Loucy (cell line): ENCODE data around the gene CCDC61.

Experiments
- H2AFZ ChIP-seq: fragments of 200-600 bp; sonication (generic); 2 replicates; pipeline ENCODE4 v1.6.0; 2016; ENCODE audit warnings: antibody characterized with exemption, mild to moderate bottlenecking, low read length, moderate library complexity
- H3F3A ChIP-seq: fragments of 200-600 bp; 2 replicates; pipeline ENCODE4 v1.6.0; 2016; ENCODE audit warnings: antibody characterized with exemption, low read depth, mild to moderate bottlenecking
- H3K27me3 ChIP-seq: fragments of 200-600 bp; sonication (generic); 2 replicates; pipeline ENCODE4 v1.6.1; 2014; ENCODE audit warnings: low read length, mild to moderate bottlenecking; ENCODE audit not compliant: insufficient read depth, poor library complexity, severe bottlenecking
- H3K36me3 ChIP-seq: fragments of 200-600 bp; sonication (generic); 2 replicates; pipeline ENCODE4 v1.6.1; 2016; ENCODE audit warnings: low read length; ENCODE audit not compliant: insufficient read depth
- H3K4me1 ChIP-seq: fragments of 200-600 bp; sonication (generic); 2 replicates; pipeline ENCODE4 v1.5.1; 2014; ENCODE audit warnings: low read length, mild to moderate bottlenecking; ENCODE audit not compliant: insufficient read depth, poor library complexity, severe bottlenecking
- H3K4me2 ChIP-seq: fragments of 200-600 bp; sonication (generic); 2 replicates; pipeline ENCODE4 v1.6.0; 2014; ENCODE audit warnings: antibody characterized with exemption, low read length, low read depth, mild to moderate bottlenecking; ENCODE audit not compliant: poor library complexity, severe bottlenecking
- H3K4me3 ChIP-seq: fragments of 200-600 bp; sonication (generic); 2 replicates; pipeline ENCODE4 v1.5.1; 2014; ENCODE audit warnings: low read length, mild to moderate bottlenecking, mixed read lengths; ENCODE audit not compliant: poor library complexity, severe bottlenecking
- H3K79me2 ChIP-seq: fragments of 200-600 bp; sonication (generic); 2 replicates; pipeline ENCODE4 v1.6.1; 2014; ENCODE audit warnings: low read length; ENCODE audit not compliant: insufficient read depth
- H3K9ac ChIP-seq: fragments of 200-600 bp; sonication (generic); 2 replicates; pipeline ENCODE4 v1.6.0; 2014; ENCODE audit warnings: mild to moderate bottlenecking, low read depth, low read length, moderate library complexity; ENCODE audit not compliant: poor library complexity, severe bottlenecking
- H3K9me2 ChIP-seq: fragments of 200-600 bp; sonication (generic); replicated peaks from 2 replicates; pipeline ENCODE4 v1.6.1; 2016; ENCODE audit warnings: low read depth, low read length, mixed read lengths
- H3K9me3 ChIP-seq: fragments of 200-600 bp; sonication (generic); 2 replicates; pipeline ENCODE4 v1.6.1; 2014; ENCODE audit warnings: mild to moderate bottlenecking, antibody characterized with exemption, low read length, low read depth; ENCODE audit not compliant: insufficient read depth
- H4K20me1 ChIP-seq: fragments of 200-600 bp; sonication (generic); 2 replicates; pipeline ENCODE4 v1.6.0; 2014; ENCODE audit warnings: antibody characterized with exemption, low read length, mild to moderate bottlenecking; ENCODE audit not compliant: insufficient read depth, poor library complexity, severe bottlenecking
- EZH2phosphoT487 ChIP-seq: fragments of 200-600 bp; IDR thresholded peaks from 2 replicates; pipeline ENCODE4 v1.6.1; 2018; ENCODE audit warnings: antibody characterized with exemption, mild to moderate bottlenecking, moderate library complexity, borderline replicate concordance
- TF ChIP-seq, protein P1 (sequence below): fragments of 200-600 bp; sonication (generic); conservative IDR thresholded peaks from 2 replicates; pipeline ENCODE4 v1.5.1; 2014; ENCODE audit warnings: mild to moderate bottlenecking, antibody characterized with exemption, low read length

CCDC61 gene

DNA sequence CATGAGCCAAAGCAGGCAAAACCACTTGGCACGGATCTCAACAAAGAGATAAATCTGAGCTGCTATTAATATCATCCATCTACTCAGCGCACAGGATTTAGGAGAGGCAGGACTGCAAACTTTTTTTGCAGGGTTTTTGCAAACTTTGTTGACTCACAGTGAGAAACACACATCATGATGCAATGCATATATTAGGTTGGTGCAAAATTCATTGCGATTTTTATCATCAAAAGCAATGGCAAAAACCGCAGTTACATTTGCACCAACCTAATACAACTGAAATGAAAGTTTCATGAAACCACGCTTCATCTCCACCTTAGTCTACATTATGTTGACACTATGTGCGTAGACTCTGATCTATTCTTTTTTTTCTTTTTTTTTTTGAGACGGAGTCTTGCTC, 17.1 kb upstream of the CCDC61 start:
- Histone ChIP-seq H2AFZ (no peak overlapping the region), H3K4me2 (no peak overlapping the region)

DNA sequence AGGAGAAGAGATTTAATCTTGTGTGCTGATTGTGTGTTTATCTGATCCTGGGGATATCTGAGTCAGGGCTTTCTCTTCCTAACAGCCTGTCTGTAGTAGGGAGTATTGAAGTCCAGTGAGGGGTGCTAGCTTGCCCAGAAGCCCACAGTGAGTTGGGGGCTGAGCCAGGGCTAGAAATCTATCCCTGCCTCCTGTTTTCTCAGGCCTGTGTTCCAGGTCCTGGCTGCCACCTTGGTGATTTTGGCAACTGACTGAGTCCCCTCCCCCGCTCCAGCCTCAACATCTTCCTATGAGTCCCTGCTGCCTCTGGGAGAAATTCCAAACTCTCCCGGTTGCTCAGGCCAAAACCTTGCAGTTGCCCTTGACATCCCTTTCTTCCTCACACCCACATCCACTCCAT, 13.9 kb upstream of the CCDC61 start:
- no peak overlapping the region for H2AFZ ChIP-seq

More for the DNA sequence above, 17.1 kb upstream of the CCDC61 start:
- no peaks in the 10 kb centered on the region for H3K9me2 ChIP-seq
- TF ChIP-seq EZH2phosphoT487, result no peak
- TF ChIP-seq, protein P1, sequence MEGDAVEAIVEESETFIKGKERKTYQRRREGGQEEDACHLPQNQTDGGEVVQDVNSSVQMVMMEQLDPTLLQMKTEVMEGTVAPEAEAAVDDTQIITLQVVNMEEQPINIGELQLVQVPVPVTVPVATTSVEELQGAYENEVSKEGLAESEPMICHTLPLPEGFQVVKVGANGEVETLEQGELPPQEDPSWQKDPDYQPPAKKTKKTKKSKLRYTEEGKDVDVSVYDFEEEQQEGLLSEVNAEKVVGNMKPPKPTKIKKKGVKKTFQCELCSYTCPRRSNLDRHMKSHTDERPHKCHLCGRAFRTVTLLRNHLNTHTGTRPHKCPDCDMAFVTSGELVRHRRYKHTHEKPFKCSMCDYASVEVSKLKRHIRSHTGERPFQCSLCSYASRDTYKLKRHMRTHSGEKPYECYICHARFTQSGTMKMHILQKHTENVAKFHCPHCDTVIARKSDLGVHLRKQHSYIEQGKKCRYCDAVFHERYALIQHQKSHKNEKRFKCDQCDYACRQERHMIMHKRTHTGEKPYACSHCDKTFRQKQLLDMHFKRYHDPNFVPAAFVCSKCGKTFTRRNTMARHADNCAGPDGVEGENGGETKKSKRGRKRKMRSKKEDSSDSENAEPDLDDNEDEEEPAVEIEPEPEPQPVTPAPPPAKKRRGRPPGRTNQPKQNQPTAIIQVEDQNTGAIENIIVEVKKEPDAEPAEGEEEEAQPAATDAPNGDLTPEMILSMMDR, result no peak
- H3K27me3 ChIP-seq, result no peaks in the 10 kb centered on the region
- H4K20me1 ChIP-seq, result no peaks in the 10 kb centered on the region
- no peaks in the 10 kb centered on the region for H3K9me3 ChIP-seq
- H3K4me1 ChIP-seq, result no peaks in the 10 kb centered on the region
- H3K79me2 ChIP-seq, result no peaks in the 10 kb centered on the region
- no peaks in the 10 kb centered on the region for H3F3A ChIP-seq
- no peaks in the 10 kb centered on the region for H3K36me3 ChIP-seq
- no peak overlapping the region for H3K4me3 ChIP-seq
- H3K9ac ChIP-seq, result no peak overlapping the region

DNA sequence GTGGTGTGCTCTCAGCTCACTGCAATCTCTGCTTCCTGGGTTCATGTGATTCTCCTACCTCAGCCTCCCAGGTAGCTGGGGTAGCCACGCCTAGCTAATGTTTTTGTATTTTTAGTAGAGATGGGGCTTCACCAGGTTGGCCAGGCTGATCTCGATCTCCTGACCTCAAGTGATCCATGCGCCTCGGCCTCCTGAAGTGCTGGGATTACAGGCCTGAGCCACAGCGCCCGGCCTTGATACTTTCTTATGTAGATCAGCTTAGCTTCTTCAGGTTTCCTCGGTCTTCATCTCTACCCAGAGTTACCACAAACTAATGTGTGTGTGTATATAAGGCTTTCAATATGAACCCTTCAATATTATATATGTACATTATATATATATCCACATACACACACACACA, 9.9 kb upstream of the CCDC61 start:
- no peak for TF ChIP-seq EZH2phosphoT487
- no peaks in the 10 kb centered on the region for H4K20me1 ChIP-seq
- H3F3A ChIP-seq, result no peaks in the 10 kb centered on the region
- no peaks in the 10 kb centered on the region for H3K9me3 ChIP-seq
- H3K79me2 ChIP-seq, result no peaks in the 10 kb centered on the region
- H2AFZ ChIP-seq, result no peak overlapping the region
- no peak overlapping the region for H3K9ac ChIP-seq
- H3K4me3 ChIP-seq, result no peak overlapping the region
- H3K9me2 ChIP-seq, result no peaks in the 10 kb centered on the region
- H3K36me3 ChIP-seq, result no peaks in the 10 kb centered on the region
- no peaks in the 10 kb centered on the region for H3K4me1 ChIP-seq
- H3K27me3 ChIP-seq, result no peaks in the 10 kb centered on the region
- H3K4me2 ChIP-seq, result no peak overlapping the region

More for the DNA sequence above, 13.9 kb upstream of the CCDC61 start:
- H3K9me3 ChIP-seq, result no peaks in the 10 kb centered on the region
- no peaks in the 10 kb centered on the region for H3K4me1 ChIP-seq
- H3K9ac ChIP-seq, result no peak overlapping the region
- H3K27me3 ChIP-seq, result no peaks in the 10 kb centered on the region
- H4K20me1 ChIP-seq, result no peaks in the 10 kb centered on the region
- no peaks in the 10 kb centered on the region for H3K36me3 ChIP-seq
- H3K4me2 ChIP-seq, result no peak overlapping the region
- no peaks in the 10 kb centered on the region for H3F3A ChIP-seq
- no peak for TF ChIP-seq EZH2phosphoT487
- TF ChIP-seq, protein P1, result no peak
- H3K4me3 ChIP-seq, result no peak overlapping the region
- no peaks in the 10 kb centered on the region for H3K9me2 ChIP-seq
- no peaks in the 10 kb centered on the region for H3K79me2 ChIP-seq

DNA sequence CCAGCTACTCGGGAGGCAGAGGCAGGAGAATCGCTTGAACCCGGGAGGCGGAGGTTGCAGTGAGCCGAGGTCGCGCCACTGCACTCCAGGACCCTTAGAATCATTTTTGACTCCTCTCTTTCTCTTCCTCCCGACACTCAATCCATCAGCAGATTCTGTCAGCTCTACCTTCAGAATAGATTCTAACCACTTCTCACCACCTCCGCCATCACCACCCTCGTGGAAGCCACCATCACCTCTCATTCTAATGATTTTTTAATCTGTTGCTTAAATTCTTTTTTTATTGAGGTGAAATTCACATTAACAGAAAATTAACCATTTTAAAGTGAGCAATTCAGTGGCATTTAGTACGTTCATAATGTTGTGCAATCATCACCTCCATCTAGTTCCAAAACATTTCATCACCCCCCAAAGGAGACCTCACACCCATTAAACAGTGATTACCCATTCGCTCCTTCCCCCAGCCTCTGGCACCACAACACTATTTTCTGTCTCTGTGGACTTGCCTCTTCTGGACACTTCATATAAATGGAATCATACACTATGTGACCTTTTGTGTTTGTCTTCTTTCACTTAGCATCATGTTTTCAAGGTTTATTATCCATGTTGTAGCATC, 5.0 kb upstream of the CCDC61 start:
- no peak overlapping the region for H3K4me3 ChIP-seq
- no peak for TF ChIP-seq EZH2phosphoT487
- TF ChIP-seq, protein P1, result no peak
- no peak overlapping the region for H2AFZ ChIP-seq
- no peak overlapping the region for H3K9ac ChIP-seq
- H3K27me3 ChIP-seq, result no peaks in the 10 kb centered on the region
- H4K20me1 ChIP-seq, result no peaks in the 10 kb centered on the region
- H3F3A ChIP-seq, result no peaks in the 10 kb centered on the region
- no peak overlapping the region for H3K4me2 ChIP-seq
- H3K79me2 ChIP-seq, result no peaks in the 10 kb centered on the region
- peaks cover 6% of the 10 kb centered on the region for H3K4me1 ChIP-seq
- no peaks in the 10 kb centered on the region for H3K36me3 ChIP-seq
- H3K9me3 ChIP-seq, result no peaks in the 10 kb centered on the region
- H3K9me2 ChIP-seq, result no peaks in the 10 kb centered on the region
